ENCODE results near the gene OR10P1.

DNA sequence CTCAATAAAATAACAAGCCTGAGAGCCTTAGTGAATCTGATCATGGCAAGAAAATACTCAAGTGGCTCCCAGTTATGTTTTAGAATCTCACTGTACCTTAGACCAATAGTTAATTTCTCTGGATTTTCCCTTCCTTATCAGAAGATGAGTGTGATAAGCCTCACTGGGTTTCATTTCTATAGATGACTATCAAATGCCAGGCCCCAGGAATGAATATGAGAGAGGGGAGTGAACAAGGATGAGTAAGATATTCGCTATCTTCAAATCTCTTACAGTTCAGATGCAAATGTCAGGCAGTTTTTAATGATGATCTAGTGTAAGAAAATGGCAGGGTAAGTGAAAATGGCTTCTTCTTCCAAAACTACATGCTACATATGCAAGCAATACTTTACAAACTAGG lies 26.1 kb upstream of the OR10P1 start:
- no peak for TF ChIP-seq CTCF (IDR thresholded peaks at IDR 0.05; ENCODE audit: insufficient read depth, low read length, poor library complexity, severe bottlenecking)
- TF ChIP-seq EZH2phosphoT487 (conservative IDR thresholded peaks at IDR 0.05; ENCODE audit: low read length): no peak
